IPS DF 6.9 (cell line): ENCODE results near the gene ATR.
"Not testable (repeated sequence)": the region's sequence is repeated elsewhere in the genome, so short reads cannot be mapped to it uniquely, and the experiment has no call there.

ENCODE experiments used
- DNase-seq: peaks from one replicate; pipeline ENCODE4 v3.0.0-alpha.2; 2013; ENCODE audit warnings: low read depth, low spot score
- H3K27ac ChIP-seq: one replicate; pipeline ENCODE4 v1.5.1; 2013; ENCODE audit warnings: low read length, control low read depth
- H3K27me3 ChIP-seq: 2 replicates; pipeline ENCODE4 v1.6.1; 2013; ENCODE audit warnings: mild to moderate bottlenecking, low read length; ENCODE audit not compliant: control insufficient read depth, insufficient read depth
- H3K36me3 ChIP-seq: 2 replicates; pipeline ENCODE4 v1.6.1; 2013; ENCODE audit warnings: low read length; ENCODE audit not compliant: control insufficient read depth, insufficient read depth
- H3K4me1 ChIP-seq: 2 replicates; pipeline ENCODE4 v1.6.1; 2013; ENCODE audit warnings: low read length; ENCODE audit not compliant: control insufficient read depth, insufficient read depth
- H3K4me3 ChIP-seq: 2 replicates; pipeline ENCODE4 v1.5.1; 2013; ENCODE audit warnings: mild to moderate bottlenecking, low read length
- H3K9me3 ChIP-seq: 2 replicates; pipeline ENCODE4 v1.6.1; 2013; ENCODE audit warnings: low read length, inconsistent platforms; ENCODE audit not compliant: control insufficient read depth, insufficient read depth
- WGBS: extraction: QIAGEN DNeasy Blood & Tissue Kit; methylation state at CpG from one replicate; pipeline ENCODE4 v1.1.7; 2013; ENCODE audit warnings: mixed read lengths, missing lambda C conversion rate; ENCODE audit not compliant: insufficient read length, insufficient coverage; 5-methylcytosine and 5-hydroxymethylcytosine counted together

Gene ATR

DNA sequence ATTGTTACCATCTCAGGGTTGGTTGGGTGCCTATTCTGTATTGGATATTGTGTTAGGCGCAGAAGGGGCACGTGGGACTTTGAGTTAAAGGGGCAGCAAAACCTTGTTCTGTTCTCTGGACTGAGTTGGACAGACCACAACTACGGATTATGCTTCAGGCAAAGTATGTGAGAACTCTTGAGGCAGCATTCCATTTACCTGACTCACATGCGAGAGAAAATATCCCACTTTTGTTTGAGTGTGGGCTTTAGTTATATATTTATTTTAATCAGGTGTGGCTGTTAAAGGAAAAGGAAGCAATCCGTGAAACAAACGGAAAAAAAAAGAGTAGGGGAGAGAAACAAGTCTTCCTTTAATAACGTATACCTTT is 17.0 kb upstream of the ATR start:
- no peaks in the 10 kb centered on the region for H3K36me3 ChIP-seq
- no peaks in the 10 kb centered on the region for H3K9me3 ChIP-seq
- peak overlapping the region; percentile 72; the same call in 1 of the 2 replicates for H3K4me3 ChIP-seq
- no peak overlapping the region for H3K27ac ChIP-seq
- H3K4me1 ChIP-seq = 0 out of 2 replicates have a peak, but pooled peaks cover 1% of the 10 kb centered on the region
- H3K27me3 ChIP-seq = no peaks in the 10 kb centered on the region
- DNase-seq = no peak
- WGBS = no CpG with 5 or more reads among the region's 7 CpGs

DNA sequence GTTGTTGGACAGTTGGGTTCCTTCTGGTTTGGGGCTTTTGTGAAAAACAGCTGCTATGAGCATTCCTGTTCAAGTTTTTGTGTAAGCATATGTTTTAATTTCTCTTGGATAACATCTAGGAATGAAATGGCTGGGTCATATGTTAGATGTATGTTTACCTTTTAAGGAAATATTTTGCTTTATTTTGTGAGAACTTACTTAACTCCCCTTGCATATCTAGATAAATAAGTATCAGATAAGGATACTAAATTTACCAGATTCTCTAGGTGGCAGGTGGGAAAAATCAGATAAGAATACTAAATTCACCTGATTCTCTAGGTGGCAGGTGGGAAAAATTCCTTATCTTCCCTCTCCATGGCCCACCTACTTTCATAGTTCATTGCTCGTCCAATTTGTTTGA is 16.6 kb upstream of the ATR start:
- H3K4me1 ChIP-seq = 0 out of 2 replicates have a peak, but pooled peaks cover 1% of the 10 kb centered on the region
- H3K27me3 ChIP-seq = no peaks in the 10 kb centered on the region
- H3K9me3 ChIP-seq = no peaks in the 10 kb centered on the region
- no peaks in the 10 kb centered on the region for H3K36me3 ChIP-seq
- no peak overlapping the region for H3K27ac ChIP-seq
- no peak for DNase-seq
- no CpG with 5 or more reads among the region's 1 CpG for WGBS
- no peak overlapping the region for H3K4me3 ChIP-seq

DNA sequence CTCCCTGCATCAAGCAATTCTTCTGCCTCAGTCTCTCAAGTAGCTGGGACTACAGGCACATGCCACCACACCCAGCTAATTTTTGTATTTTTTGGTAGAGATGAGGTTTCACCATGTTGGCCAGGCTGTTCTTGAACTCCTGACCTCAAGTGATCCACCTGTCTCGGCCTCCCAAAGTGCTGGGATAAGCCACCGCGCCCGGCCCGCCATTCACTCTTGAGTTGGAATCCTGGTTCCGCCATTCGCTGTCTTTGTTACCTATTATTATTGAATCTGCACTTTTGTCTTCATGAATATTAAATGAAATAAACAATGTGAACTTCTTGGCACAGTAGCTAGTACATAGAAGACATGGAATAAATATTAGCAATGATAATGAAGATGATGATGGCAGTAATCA is 13.7 kb upstream of the ATR start:
- not testable (repeated sequence) for DNase-seq, H3K4me3 ChIP-seq, H3K4me1 ChIP-seq, H3K27me3 ChIP-seq, H3K27ac ChIP-seq, H3K36me3 ChIP-seq, H3K9me3 ChIP-seq
- WGBS = no CpG with 5 or more reads among the region's 7 CpGs

DNA sequence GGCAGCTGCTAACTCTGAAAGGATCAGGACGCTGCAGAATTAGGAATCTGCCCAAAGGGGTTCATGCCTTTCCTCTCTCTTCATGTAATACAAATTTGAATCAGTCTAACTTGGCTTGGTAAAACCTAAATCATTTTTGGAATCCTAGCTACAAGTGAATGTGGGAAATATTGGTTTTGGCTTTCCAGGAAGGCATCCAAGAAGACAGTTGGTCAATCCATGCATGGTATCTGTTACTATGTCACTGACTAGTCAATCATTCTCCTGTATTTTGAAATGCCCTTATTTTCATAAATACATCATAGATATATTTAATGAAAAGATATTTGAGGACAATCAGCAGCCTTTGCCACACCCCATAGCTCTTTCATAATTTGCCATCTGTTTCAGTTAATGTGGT is 10.2 kb upstream of the ATR start:
- no peaks in the 10 kb centered on the region for H3K36me3 ChIP-seq
- H3K4me3 ChIP-seq = no peak overlapping the region
- H3K4me1 ChIP-seq = no peaks in the 10 kb centered on the region
- WGBS = no CpG with 5 or more reads among the region's 1 CpG
- H3K27ac ChIP-seq = no peak overlapping the region
- H3K27me3 ChIP-seq = no peaks in the 10 kb centered on the region
- DNase-seq = no peak
- H3K9me3 ChIP-seq = no peaks in the 10 kb centered on the region

DNA sequence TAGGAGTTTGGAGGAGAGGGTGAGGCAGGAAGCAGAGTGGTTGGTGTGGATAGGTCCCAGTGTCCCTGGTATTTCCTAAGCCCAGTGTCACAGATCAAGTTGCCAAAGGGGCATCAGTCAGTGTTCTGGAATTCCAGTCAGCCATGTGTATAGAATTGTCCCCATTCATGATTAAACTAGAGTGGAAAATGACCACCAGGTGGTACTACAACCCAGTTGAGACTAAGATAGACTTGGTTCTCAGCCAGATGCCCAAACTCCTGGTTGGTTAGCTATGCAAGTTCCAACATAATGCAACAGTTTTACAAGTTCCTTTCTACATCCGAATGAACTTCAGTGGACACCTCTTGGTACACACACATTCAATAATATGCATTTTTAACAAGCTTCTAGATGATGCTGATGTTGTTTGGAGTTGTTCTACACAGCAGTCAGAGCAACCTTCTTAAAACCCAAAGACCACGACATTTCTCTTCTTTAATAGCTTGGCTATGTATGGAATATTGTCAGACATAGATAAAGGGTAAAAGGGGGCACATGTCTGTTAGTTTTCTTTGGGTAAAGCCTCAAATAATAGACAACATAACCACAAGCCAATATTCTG is 8.4 kb upstream of the ATR start:
- no peak overlapping the region for H3K4me3 ChIP-seq
- no peaks in the 10 kb centered on the region for H3K4me1 ChIP-seq
- H3K9me3 ChIP-seq = no peaks in the 10 kb centered on the region
- no peaks in the 10 kb centered on the region for H3K36me3 ChIP-seq
- WGBS = no CpG with 5 or more reads among the region's 2 CpGs
- H3K27me3 ChIP-seq = no peaks in the 10 kb centered on the region
- peak; percentile 61 for DNase-seq
- no peak overlapping the region for H3K27ac ChIP-seq

DNA sequence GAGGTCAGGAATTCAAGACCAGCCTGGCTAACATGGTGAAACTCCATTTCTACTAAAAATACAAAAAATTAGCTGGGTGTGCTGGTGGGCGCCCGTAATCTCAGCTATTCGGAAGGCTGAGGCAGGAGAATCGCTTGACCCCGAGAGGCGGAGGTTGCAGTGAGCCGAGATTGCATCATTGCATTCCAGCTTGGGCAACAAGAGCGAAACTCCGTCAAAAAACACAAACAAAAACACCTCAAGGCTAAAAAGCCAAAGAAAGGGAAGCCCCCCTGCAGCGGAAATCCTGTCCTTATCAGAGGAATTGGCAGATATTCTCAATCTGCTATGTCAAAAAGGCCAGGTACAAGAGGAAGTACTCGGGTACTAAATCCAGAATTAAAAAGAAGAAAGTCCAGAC is 2.5 kb upstream of the ATR start:
- H3K9me3 ChIP-seq = not testable (repeated sequence)

DNA sequence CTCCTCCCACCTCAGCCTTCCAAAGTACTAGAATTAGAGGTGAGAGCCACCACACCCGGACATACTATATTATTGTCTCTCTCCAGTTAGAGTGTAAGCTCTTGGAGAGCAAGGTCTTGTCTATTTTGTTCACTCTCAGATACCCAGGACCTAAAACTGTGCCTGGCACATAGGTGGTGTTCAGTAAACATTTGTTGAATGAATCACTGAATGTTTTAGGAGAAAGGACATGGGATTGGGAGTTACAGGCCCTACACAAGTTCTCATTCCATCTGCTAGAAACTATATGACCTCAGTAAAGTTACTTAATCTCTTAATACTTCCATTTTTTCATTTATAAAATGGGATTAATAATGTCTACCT is 1.5 kb upstream of the ATR start:
- Histone ChIP-seq H3K9me3 (no peaks in the 10 kb centered on the region; the same call in 1 of the 2 replicates), H3K36me3 (no peaks in the 10 kb centered on the region), H3K27ac (no peak overlapping the region), H3K4me3 (no peak overlapping the region), H3K27me3 (no peaks in the 10 kb centered on the region), H3K4me1 (no peaks in the 10 kb centered on the region)
- no peak for DNase-seq
- WGBS = no CpG with 5 or more reads among the region's 1 CpG

More for the DNA sequence above, 2.5 kb upstream of the ATR start:
- not testable (repeated sequence) for H3K27me3 ChIP-seq, H3K27ac ChIP-seq, H3K4me3 ChIP-seq, H3K4me1 ChIP-seq, DNase-seq, H3K36me3 ChIP-seq
- no CpG with 5 or more reads among the region's 11 CpGs for WGBS

DNA sequence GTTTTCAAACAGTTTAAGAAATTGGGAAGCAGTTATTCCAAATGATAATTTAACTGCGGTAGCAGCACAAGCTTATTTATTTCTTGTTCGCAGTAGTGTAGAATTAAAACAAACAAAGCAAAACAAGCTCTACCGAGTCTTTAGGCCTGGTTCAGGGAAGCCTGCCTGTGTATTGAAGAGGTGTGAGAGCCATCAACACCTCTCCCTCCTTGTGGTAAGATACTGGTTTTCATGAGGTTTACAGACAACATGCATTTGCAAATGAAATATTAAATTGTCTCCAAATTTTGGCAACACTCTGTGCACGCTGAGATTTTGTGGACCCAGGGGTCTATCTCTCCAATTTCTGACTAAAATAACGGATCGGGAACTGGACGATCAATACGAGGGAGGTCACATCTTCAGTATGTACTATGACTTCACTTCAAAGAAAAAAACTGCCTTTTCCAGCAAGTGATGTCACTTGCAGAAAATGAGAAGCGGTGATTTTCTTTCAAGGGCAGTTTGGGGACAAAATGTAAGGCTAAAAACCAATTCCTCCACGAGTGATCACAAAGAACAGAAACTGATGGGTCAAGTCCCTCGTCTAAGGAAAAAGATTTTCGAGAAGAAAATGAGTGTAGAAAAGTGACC is 721 bp downstream of the ATR start:
- Histone ChIP-seq H3K27ac (no peak overlapping the region), H3K9me3 (no peaks in the 10 kb centered on the region; the same call in 1 of the 2 replicates), H3K36me3 (no peaks in the 10 kb centered on the region), H3K4me1 (no peaks in the 10 kb centered on the region), H3K4me3 (peak overlapping the region; percentile 82; the same call in 1 of the 2 replicates), H3K27me3 (no peaks in the 10 kb centered on the region)
- DNase-seq = no peak
- WGBS = no CpG with 5 or more reads among the region's 12 CpGs

DNA sequence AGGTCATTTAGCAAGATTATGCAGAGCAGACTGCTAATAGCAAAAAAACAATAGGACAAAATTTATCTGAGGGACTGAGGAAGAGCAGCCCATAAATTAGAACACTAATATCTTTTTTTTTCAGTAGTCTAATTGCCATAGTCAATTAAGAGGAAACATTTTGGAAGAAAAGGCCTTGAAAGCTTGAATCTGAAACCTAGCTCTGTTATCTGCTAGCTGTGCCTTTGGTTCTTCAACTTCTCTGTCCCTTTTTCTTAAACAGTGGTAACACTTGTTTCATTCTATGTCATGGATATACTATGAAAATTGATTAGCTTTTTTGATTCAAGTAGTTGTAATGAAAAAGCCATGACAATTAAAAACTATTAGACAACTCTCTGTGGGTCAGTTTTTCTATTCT is 1.7 kb downstream of the ATR start:
- H3K27ac ChIP-seq = no peak overlapping the region
- H3K4me3 ChIP-seq = no peak overlapping the region
- no peak for DNase-seq
- no peaks in the 10 kb centered on the region; the same call in 1 of the 2 replicates for H3K9me3 ChIP-seq
- no peaks in the 10 kb centered on the region for H3K4me1 ChIP-seq
- no peaks in the 10 kb centered on the region for H3K36me3 ChIP-seq
- H3K27me3 ChIP-seq = no peaks in the 10 kb centered on the region

DNA sequence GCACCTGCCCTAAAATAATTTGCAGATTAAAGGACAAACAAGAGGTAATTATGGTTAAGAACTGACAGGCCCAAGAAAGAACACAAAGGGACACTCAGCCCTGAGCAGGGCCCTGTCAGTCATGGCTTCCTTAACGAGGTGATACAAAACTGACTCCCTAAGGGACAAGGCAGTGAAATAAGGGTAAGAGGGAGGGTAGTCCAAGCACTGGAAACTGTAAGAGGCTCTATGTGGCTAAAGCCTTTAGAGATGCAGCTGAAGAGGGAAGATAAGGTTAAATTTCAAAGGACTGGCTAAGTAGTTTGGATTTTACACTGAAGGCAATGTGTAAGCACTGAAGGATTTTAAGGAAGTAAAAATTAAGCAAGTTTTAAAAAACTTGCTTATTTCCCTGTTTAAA is 3.9 kb downstream of the ATR start:
- no peaks in the 10 kb centered on the region for H3K4me1 ChIP-seq
- no peak overlapping the region for H3K4me3 ChIP-seq
- no CpG with 5 or more reads among the region's 1 CpG for WGBS
- DNase-seq = no peak
- no peaks in the 10 kb centered on the region for H3K27me3 ChIP-seq
- no peaks in the 10 kb centered on the region for H3K36me3 ChIP-seq
- no peak overlapping the region for H3K27ac ChIP-seq
- H3K9me3 ChIP-seq = no peaks in the 10 kb centered on the region

DNA sequence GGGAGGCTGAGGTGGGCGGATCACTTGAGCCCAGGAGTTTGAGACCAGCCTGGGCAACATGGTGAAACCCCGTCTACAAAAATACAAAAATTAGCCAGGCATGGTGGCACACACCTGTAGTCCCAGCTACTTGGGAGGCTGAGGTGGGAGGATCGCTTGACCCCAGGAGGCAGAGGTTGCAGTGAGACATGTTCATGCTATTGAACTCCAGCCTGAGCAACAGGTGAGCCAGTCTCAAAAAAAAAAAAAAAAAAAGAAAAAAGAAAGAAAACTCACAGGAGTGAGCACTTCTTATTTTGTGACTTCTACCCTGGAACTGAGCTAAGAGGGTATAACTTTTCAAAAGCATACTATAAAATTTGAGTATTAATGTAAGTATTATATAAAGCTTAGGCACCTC is 4.3 kb downstream of the ATR start:
- H3K27me3 ChIP-seq, DNase-seq: not testable (repeated sequence)

More for the DNA sequence above, 4.3 kb downstream of the ATR start:
- no CpG with 5 or more reads among the region's 3 CpGs for WGBS
- not testable (repeated sequence) for H3K4me3 ChIP-seq, H3K9me3 ChIP-seq, H3K4me1 ChIP-seq, H3K36me3 ChIP-seq, H3K27ac ChIP-seq
